Raji (cell line): ENCODE data around the gene CAMKK1.
A peak's percentile ranks its signal among the peaks of the same experiment; 100 is the strongest.

Experiments
- POLR2A ChIP-seq: IDR thresholded peaks from 2 replicates; pipeline ENCODE4 v1.6.1; 2011; ENCODE audit warnings: low read depth, low read length, control low read depth; ENCODE audit not compliant: insufficient read depth

The CAMKK1 gene

DNA sequence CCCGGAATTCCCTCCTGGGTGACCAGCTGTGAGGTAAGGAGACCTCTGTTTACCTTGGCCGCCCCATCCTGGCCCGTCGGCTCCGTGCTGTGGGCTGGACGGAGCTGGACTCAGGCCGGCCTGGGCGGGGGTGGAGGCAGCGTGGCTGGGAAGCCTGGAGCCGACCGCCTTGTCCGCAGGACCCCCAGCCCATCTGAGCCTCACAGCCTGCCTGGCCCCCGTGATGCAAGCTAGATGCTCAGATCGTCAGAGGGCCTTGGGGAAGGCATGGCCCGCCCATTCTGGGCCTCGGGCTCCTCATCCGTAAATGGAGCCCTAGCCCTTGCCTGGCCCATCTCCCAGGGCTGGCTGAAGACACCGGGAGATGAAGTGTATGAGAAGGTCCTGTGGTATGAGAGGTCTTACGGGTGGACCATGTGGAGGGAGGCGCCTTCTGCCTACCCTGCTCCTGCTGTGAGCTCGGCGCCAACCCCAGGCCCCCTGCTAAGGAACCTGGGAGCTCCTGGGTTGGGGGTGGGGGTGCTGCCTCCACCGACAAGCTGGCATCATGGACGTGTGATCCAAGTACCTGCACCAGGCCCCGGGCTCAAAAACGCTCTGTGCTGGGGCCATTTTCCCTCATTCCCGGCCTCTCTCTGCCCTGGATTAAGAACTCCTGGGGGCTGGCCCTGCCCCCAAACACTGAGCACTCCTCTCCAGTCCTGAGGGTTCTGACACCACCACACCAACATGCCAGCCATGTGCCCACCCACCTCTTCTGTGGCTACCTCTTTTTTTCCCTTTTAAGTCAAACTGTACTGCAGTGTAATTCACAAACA is 28.9 kb upstream of the CAMKK1 start:
- no peak for TF ChIP-seq POLR2A

DNA sequence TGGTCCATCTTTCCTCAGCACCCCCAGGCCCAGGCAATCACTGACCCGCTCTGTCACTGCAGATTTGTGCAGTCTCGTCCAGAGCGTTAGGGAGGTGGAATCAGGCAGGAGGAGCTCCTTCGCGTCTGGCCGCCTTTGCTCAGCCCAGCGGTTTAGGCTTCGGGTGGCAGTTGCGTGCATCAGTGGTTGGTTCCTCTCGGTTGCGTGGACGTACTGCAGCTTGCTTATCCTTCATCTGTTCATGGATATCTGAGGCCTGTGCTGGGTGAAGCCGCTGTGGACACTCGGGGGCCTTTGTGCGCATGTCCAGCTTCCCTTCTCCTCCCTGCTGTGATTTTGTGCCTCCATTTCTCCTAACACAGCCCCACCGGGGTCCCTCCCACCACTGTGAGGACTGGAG is 28.2 kb upstream of the CAMKK1 start:
- no peak for TF ChIP-seq POLR2A

DNA sequence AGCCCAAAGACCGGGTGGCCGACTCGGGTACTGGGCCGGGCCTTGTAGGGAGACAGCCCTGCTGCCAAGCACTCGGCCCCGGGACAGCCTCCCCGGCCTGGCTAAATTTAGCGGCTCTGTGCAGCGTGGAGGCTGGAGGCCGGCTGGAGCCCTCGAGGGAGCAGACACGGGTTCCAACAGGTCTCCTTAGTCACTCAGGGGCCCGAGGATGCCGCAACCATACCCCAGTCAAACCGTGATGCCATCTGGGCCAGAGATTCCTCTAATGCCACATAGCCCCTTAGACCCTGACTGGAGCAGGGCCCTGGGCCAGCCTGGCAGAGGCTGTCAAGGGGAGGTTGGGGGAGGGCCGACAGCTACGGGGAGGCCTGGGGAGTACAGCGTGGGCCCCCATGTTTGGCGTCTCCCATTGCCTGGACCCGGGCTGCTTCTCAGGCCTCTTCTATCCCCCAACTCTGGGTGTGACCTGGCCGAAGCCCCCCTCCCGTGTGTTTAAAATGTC is 26.3 kb upstream of the CAMKK1 start:
- TF ChIP-seq POLR2A = no peak

DNA sequence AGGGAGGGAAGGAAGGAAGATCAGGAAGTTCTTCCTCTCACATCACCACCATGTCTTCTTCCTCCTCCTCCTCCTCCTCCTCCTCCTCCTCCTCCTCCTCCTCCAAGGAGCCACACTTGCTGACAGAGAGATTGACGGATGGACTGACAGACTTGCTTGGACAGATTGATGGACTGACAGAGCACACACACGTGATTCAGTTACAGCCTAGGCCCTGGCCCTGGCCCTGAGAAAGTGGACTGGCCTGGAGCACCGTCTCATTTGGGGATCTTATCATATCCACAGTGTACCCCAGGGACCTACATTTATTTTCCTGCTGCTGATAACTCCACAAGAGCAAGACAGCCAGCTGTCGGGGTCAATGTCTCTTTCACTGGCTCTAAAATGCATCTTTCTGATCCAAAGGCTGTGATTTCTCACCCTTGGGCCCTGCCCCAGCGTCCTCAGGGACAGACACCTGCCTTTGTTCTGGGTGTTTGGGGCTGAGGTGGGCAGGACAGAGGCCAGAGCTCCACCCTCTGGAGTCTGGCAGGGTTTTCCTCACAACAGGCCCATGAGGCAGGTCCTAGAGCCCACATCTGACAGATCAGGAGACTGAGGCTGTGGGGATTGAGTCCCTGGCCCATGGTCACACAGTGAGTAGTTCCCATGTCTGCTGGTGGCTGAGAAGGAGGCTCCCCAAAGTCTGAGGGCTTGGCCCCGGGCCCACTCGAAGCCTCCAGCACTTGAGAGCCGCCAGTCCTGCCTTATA is 25.7 kb upstream of the CAMKK1 start:
- TF ChIP-seq POLR2A = no peak

DNA sequence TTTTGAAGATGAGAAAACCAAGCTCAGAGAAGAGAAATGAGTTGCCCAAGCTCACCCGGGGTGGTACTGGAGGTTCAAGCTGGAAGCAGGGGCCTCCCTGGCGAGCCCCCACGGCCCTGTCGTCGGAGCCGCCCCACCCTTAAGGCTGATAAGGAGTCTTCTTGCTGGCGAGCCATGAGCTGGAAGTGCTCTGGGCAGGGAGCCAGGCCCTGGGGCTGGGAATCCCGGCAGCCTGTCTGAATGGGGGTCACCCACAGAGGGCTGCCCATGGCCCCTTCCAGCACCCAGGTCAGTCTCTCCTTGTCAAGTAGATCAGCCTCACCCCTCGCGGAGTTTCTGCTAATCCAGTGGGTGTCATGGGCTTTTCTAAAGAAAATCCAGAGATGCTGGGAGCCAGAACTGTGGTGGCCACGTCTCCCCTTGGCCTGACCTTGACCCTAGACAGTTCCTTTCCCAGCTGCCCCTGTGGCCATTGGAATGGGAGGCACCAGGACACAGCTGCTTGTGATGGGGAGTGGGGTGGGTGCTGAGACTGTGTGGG is 24.6 kb upstream of the CAMKK1 start:
- no peak for TF ChIP-seq POLR2A

DNA sequence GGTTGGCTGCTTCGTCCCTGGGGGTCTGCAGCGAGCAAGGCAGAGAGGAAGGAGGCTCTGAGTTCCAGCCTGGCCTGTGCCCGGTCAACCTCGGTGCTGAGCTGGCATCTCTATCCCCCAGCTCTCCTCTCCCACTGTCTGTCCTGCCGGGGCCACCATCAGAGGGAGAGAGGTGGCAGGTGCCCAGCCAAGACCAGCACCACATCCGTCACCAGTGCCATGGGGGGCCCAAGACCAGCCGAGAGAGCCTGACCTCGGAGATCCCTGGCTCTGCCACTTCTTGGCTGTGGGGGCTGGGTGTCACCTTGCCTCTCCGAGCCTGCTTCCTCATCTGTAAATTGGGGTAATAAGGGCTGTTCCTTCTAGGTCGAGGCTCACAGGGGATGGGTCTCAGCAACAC is 24.0 kb upstream of the CAMKK1 start:
- TF ChIP-seq POLR2A = no peak

DNA sequence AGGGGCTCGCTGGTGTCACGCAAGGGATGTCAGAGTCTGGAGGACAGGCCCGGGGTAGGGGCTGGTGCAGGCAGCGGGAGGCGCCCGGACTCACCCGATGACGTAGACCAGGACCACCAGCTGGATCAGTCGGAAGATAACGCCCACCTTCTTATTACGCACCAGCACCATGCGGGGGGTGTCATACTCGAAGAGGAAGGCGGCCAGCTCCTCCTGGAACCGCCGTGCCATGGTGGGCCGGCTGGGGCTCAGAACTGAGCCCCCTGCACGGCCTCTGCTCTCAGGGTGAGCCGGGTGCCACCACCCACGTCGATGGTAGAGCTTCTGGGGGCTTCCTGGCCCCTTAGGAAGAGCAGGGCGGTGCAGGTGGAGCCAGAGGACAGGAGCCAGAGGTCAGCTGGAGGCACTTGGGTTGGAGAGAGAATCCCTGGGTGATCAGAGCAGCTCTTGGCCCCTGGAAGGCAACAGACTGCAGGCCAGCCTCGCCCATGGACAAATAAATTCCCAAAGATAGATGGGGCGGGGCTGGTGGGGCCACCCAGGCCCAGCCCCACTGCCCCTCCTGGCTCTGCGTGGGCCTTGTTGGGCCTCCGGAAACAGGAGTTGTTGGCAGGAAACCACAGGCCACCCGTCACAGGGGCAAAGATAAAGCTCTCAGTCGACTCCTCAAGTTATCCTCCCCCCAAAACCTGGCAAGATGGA is 23.3 kb upstream of the CAMKK1 start, which contains the start of gene P2RX1:
P2RX1 (minus strand) TSS at position 471 of the 702 bp plus-strand sequence; CDS start at position 231, 240 bp downstream.
- no peak for TF ChIP-seq POLR2A

DNA sequence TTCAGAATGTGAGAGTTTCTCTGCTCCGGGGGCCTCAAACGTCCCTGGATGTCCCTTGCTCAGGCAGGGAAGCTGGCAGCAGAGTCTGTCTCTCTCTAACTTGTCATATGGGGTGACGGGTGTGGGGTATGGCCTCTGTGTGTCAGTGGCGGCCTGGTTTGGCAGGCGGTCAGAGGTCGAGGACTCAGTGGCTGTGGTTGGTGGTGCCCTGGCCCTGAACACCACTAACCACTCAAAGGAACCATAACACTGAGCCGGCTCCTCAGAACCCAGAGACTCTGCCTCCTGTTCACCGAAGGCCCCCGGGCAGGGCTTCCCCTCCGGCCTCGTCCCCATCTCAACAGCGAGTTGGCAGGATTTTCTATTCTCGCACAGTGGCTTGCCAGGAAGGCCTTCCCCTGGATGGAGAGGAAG is 22.7 kb upstream of the CAMKK1 start:
- TF ChIP-seq POLR2A = no peak

DNA sequence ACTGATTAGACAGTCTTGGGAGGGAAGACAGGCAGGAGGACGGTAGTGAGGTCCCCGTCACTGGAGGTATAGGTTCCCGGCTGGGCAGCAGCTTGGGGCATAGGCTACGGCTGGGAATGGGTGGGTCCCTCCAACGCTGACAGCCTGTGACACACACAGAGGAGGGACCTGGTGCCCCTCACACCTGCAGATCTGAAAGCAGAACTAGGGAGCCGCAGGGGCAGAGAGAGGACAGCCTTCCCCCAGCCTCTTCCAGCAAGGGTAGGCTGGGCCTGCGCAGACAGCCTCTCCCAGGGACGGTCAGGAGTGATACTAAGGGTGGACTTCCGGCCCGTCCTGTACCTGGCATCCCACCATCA is 21.4 kb upstream of the CAMKK1 start:
- peak; percentile 26; the same call in 1 of the 2 replicates for TF ChIP-seq POLR2A

DNA sequence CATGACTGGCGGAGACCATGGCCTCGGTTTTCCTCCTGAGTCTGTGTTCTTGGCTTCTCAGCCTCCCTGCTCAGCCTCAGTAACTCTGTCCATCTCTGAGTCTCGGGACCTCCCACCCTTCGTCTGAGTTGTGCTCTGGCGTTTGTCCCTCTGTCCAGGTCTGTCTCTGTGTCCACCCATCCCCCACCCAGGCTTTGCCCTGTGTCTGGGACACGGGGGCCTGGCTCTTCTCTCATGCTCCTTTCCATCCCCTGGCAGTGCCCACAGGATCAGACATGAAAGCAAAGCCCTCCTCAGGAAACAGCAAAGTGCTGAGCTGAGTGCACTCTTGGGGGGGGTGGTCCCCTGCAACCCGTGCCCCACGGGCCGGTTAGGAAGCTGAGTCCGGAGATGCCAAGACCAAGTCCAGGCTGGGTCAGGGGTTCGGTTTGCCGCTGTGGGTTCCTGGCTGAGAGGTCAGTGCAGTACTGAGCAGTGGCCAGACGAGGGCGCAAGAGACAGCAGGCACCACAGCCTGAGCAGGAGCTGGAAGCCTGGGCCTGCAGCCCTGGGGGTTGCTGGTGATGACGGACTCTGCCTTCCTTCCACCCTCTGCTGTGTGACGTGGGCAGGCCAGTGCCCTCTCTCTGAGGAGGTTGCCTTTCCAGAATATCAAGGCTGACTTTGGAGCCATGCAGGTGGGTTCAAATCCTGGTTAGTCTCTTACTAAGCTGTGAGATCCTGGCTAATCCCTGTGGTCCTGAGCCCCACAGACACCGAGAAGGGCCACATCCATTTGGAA is 20.9 kb upstream of the CAMKK1 start:
- no peak for TF ChIP-seq POLR2A

DNA sequence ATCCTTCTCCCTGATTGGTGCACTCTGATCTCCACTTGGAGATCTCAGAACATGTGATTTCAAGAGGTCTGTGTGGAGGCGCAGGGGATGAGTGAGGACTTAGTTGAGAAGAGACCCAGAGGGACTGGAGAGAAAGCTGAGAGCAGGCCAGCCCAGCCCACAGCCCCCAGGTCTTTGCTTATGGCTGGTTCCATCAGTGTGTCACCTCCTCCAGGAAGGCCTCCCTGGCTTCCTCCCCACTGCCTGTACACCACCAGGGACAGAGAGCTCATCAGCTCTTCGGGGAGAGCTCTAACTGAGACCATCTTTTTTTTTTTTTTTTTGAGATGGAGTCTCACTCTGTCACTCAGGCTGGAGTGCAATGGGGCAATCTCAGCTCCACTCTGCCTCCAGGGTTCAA is 20.0 kb upstream of the CAMKK1 start:
- no peak for TF ChIP-seq POLR2A

DNA sequence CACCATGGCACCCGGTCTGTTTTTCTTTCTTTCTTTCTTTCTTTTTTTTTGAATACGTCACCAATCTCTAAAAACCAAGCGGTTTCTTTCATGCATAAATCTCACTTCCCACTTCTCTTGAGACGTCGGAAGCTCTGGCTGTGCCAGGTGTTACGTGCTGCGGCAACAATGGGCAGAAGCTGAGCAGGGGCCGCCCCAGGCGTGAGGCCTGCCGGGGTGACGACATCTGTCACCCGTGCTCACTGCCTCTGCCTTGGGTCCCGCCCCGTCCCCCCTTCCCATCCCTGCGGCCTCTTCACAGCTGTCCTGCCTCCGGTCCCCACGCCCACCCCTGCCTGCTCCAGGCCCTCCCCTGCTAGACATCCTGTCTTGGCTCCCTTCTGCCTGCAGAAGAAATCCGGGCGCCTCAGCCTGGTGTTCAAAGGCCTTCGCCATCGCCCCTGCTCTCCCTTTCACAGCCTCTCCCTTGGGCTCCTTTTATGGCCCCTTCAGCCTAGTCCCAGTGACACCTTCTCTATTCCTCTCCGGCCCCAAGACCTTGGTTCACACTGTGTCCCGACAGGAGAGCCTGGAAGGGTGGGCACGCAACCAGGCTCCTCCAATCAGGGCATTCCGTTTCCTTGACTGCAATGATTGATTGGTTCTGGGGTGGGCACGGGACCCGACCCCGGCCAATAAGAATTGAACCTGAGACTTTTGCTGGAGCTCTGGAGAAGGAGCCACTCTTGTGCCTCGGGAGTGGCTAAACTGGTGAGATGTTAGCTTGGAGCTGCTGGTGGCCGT is 18.6 kb upstream of the CAMKK1 start:
- TF ChIP-seq POLR2A = no peak

DNA sequence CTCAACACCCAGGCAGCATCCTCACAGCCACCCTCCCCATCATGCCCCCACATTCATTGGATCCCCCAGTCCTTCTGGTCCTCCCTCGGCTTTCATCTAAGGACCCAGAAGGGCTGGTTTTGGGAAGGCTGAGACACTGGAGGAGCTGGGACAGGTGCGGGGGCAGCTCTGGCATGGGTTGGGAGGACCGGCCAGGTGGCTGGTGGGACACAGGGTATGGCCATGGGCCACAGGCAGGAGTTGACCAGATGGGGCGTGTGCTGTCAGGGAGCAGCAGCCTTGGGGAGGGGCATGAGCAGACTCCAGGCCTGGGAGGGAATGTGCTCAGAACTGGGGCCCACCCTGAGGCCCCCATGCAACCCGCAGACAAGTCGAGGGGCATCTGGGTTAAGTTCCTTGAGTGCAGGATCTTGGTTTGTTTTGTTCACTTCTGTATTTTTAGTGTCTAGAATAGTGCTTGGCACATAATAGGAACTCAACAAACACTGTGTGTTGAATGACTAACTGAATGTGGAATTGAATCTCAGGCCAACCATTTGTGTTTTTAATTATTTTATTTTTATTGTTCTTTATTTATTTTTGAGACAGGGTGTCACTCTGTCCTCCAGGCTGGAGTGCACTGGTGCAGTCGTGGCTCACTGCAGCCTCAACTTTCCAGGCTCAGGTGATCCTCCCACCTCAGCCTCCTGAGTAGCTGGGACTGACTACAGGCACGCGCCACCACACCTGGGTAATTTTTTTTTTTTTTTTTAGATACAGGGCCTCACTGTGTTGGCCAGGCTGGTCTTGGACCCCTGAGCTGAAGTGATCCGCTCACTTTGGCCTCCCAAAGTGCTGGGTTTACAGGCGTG is 17.8 kb upstream of the CAMKK1 start:
- no peak for TF ChIP-seq POLR2A
